Measurements from ENCODE around the gene PAK6.

Gene PAK6

GRCh38 chr15:40229316-40229715, 9.5 kb upstream of the PAK6 start:
- Histone ChIP-seq H3K9me3 (ENCODE audit: control insufficient read depth in 1 of 2, low read length in 2 of 2) (no peaks in the 10 kb centered on the region), H3K4me3 (ENCODE audit: low read depth in 1 of 2, low read length in 2 of 2) (no peak overlapping the region), H3K27me3 (ENCODE audit: control insufficient read depth in 1 of 2, insufficient read depth in 2 of 2, low read length in 2 of 2) (no peaks in the 10 kb centered on the region), H3K9ac (ENCODE audit: low read depth in 1 of 2, low read length in 2 of 2) (no peak overlapping the region), H3K4me1 (ENCODE audit: control insufficient read depth in 1 of 2, insufficient read depth in 2 of 2, low read length in 2 of 2) (no peaks in the 10 kb centered on the region), H3K36me3 (ENCODE audit: control insufficient read depth in 1 of 2, insufficient read depth in 2 of 2, low read length in 2 of 2) (no peaks in the 10 kb centered on the region), H3K27ac (ENCODE audit: low read depth, low read length) (no peak overlapping the region)

DNA sequence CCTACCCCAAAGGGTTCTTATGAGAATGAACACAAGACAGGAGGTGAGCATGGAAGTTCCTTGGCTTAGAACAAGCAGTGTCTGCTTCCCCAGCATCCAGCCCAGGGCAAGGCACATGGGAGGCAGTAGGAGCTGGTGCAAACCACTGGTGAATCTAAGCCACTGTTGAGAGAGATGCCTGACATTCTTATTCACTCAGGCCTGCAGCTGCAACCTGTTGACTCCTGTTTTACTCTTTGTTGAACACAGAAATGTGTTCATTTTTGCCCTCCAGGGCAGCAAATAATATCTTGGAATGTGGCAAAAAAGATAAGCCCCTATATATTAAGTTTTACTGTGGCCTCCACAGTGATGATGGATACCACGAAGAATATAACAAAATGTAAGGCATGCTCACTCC, 8.9 kb upstream of the PAK6 start:
- no peaks in the 10 kb centered on the region for H3K9me3 ChIP-seq (ENCODE audit: control insufficient read depth in 1 of 2, low read length in 2 of 2)
- no peaks in the 10 kb centered on the region for H3K4me1 ChIP-seq (ENCODE audit: control insufficient read depth in 1 of 2, insufficient read depth in 2 of 2, low read length in 2 of 2)
- no peak overlapping the region for H3K27ac ChIP-seq (ENCODE audit: low read depth, low read length)
- H3K36me3 ChIP-seq (ENCODE audit: control insufficient read depth in 1 of 2, insufficient read depth in 2 of 2, low read length in 2 of 2) = no peaks in the 10 kb centered on the region
- no peak overlapping the region for H3K4me3 ChIP-seq (ENCODE audit: low read depth in 1 of 2, low read length in 2 of 2)
- H3K9ac ChIP-seq (ENCODE audit: low read depth in 1 of 2, low read length in 2 of 2) = no peak overlapping the region
- no peaks in the 10 kb centered on the region for H3K27me3 ChIP-seq (ENCODE audit: control insufficient read depth in 1 of 2, insufficient read depth in 2 of 2, low read length in 2 of 2)

GRCh38 chr15:40232625-40233070, 6.2 kb upstream of the PAK6 start:
- Histone ChIP-seq H3K27me3 (ENCODE audit: control insufficient read depth in 1 of 2, insufficient read depth in 2 of 2, low read length in 2 of 2) (no peaks in the 10 kb centered on the region), H3K9me3 (ENCODE audit: control insufficient read depth in 1 of 2, low read length in 2 of 2) (no peaks in the 10 kb centered on the region), H3K27ac (ENCODE audit: low read depth, low read length) (no peak overlapping the region), H3K4me1 (ENCODE audit: control insufficient read depth in 1 of 2, insufficient read depth in 2 of 2, low read length in 2 of 2) (no peaks in the 10 kb centered on the region), H3K9ac (ENCODE audit: low read depth in 1 of 2, low read length in 2 of 2) (no peak overlapping the region), H3K36me3 (ENCODE audit: control insufficient read depth in 1 of 2, insufficient read depth in 2 of 2, low read length in 2 of 2) (no peaks in the 10 kb centered on the region), H3K4me3 (ENCODE audit: low read depth in 1 of 2, low read length in 2 of 2) (no peak overlapping the region)

DNA sequence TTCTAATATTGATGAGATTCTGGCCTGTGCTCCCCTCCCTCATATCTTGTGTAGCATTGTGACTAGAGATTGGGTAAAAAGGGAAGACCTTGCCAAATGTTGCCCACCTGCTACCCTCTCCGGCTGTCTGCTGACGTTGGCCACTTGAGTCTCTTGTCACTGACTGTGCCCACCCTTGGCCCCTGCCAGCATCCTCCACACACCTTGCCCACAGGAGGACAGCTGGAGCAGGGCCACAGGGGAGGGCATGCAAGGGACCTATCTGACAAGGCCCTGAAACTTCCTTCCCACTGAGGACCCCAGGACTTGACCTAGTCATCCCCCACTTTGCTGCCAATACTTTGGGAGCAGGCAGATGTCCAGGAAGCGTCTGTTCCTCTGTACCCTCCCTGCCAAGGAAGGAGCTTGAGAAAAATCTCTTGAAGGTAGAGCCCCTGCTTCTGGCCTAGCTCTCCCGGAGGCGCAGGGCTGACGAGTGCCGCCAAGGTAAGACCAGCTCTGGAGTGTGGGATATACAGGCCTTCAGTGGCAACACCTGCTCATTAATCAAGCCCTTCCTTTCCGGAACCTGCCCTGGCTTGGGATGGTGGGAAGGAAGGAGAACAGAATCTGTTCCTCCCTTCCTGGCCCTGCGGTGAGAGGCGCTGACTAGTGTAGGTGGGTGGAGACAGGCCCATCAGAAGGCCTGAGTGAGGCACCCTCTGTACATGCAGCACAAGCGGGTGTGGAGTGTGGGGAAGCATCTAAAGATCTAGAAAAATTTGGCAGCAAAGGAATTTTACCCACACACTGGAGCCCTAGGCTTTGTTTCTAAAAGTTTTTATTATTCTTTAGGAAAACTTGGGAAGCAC, 4.9 kb upstream of the PAK6 start:
- Histone ChIP-seq H3K4me3 (ENCODE audit: low read depth in 1 of 2, low read length in 2 of 2) (no peak overlapping the region), H3K9me3 (ENCODE audit: control insufficient read depth in 1 of 2, low read length in 2 of 2) (no peaks in the 10 kb centered on the region), H3K36me3 (ENCODE audit: control insufficient read depth in 1 of 2, insufficient read depth in 2 of 2, low read length in 2 of 2) (no peaks in the 10 kb centered on the region), H3K27ac (ENCODE audit: low read depth, low read length) (no peak overlapping the region), H3K9ac (ENCODE audit: low read depth in 1 of 2, low read length in 2 of 2) (no peak overlapping the region), H3K27me3 (ENCODE audit: control insufficient read depth in 1 of 2, insufficient read depth in 2 of 2, low read length in 2 of 2) (peaks cover 0 to 5% of the 10 kb centered on the region in 2 donors), H3K4me1 (ENCODE audit: control insufficient read depth in 1 of 2, insufficient read depth in 2 of 2, low read length in 2 of 2) (peaks cover 0 to 5% of the 10 kb centered on the region in 2 donors)

GRCh38 chr15:40234783-40235182, 4.1 kb upstream of the PAK6 start:
- Histone ChIP-seq H3K9ac (ENCODE audit: low read depth in 1 of 2, low read length in 2 of 2) (no peak overlapping the region), H3K36me3 (ENCODE audit: control insufficient read depth in 1 of 2, insufficient read depth in 2 of 2, low read length in 2 of 2) (no peaks in the 10 kb centered on the region), H3K4me3 (ENCODE audit: low read depth in 1 of 2, low read length in 2 of 2) (no peak overlapping the region), H3K9me3 (ENCODE audit: control insufficient read depth in 1 of 2, low read length in 2 of 2) (no peaks in the 10 kb centered on the region), H3K27ac (ENCODE audit: low read depth, low read length) (no peak overlapping the region), H3K27me3 (ENCODE audit: control insufficient read depth in 1 of 2, insufficient read depth in 2 of 2, low read length in 2 of 2) (peaks cover 0 to 11% of the 10 kb centered on the region in 2 donors), H3K4me1 (ENCODE audit: control insufficient read depth in 1 of 2, insufficient read depth in 2 of 2, low read length in 2 of 2) (peaks cover 0 to 6% of the 10 kb centered on the region in 2 donors)

- peaks cover 4 to 11% of the 10 kb centered on the region in 2 donors for H3K27me3 ChIP-seq (ENCODE audit: control insufficient read depth in 1 of 2, insufficient read depth in 2 of 2, low read length in 2 of 2)
- H3K9ac ChIP-seq (ENCODE audit: low read depth in 1 of 2, low read length in 2 of 2) = no peak overlapping the region
- no peak overlapping the region for H3K4me3 ChIP-seq (ENCODE audit: low read depth in 1 of 2, low read length in 2 of 2)
- peaks cover 0 to 6% of the 10 kb centered on the region in 2 donors for H3K4me1 ChIP-seq (ENCODE audit: control insufficient read depth in 1 of 2, insufficient read depth in 2 of 2, low read length in 2 of 2)
- H3K9me3 ChIP-seq (ENCODE audit: control insufficient read depth in 1 of 2, low read length in 2 of 2) = no peaks in the 10 kb centered on the region
- H3K27ac ChIP-seq (ENCODE audit: low read depth, low read length) = no peak overlapping the region
- no peaks in the 10 kb centered on the region for H3K36me3 ChIP-seq (ENCODE audit: control insufficient read depth in 1 of 2, insufficient read depth in 2 of 2, low read length in 2 of 2)
Observed at GRCh38 chr15:40235201-40235885, 3.5 kb upstream of the PAK6 start.

- no peaks in the 10 kb centered on the region for H3K36me3 ChIP-seq (ENCODE audit: control insufficient read depth in 1 of 2, insufficient read depth in 2 of 2, low read length in 2 of 2)
- H3K9ac ChIP-seq (ENCODE audit: low read depth in 1 of 2, low read length in 2 of 2) = peak overlapping the region in 1 of 2 donors; percentile 2
- peaks cover 0 to 6% of the 10 kb centered on the region in 2 donors for H3K4me1 ChIP-seq (ENCODE audit: control insufficient read depth in 1 of 2, insufficient read depth in 2 of 2, low read length in 2 of 2)
- peak overlapping the region; percentile 44 for H3K27ac ChIP-seq (ENCODE audit: low read depth, low read length)
- peaks cover 4 to 11% of the 10 kb centered on the region in 2 donors for H3K27me3 ChIP-seq (ENCODE audit: control insufficient read depth in 1 of 2, insufficient read depth in 2 of 2, low read length in 2 of 2)
- no peaks in the 10 kb centered on the region for H3K9me3 ChIP-seq (ENCODE audit: control insufficient read depth in 1 of 2, low read length in 2 of 2)
- H3K4me3 ChIP-seq (ENCODE audit: low read depth in 1 of 2, low read length in 2 of 2) = peak overlapping the region; percentile 43 to 45
Observed at GRCh38 chr15:40239404-40239692, 485 bp downstream of the PAK6 start.

DNA sequence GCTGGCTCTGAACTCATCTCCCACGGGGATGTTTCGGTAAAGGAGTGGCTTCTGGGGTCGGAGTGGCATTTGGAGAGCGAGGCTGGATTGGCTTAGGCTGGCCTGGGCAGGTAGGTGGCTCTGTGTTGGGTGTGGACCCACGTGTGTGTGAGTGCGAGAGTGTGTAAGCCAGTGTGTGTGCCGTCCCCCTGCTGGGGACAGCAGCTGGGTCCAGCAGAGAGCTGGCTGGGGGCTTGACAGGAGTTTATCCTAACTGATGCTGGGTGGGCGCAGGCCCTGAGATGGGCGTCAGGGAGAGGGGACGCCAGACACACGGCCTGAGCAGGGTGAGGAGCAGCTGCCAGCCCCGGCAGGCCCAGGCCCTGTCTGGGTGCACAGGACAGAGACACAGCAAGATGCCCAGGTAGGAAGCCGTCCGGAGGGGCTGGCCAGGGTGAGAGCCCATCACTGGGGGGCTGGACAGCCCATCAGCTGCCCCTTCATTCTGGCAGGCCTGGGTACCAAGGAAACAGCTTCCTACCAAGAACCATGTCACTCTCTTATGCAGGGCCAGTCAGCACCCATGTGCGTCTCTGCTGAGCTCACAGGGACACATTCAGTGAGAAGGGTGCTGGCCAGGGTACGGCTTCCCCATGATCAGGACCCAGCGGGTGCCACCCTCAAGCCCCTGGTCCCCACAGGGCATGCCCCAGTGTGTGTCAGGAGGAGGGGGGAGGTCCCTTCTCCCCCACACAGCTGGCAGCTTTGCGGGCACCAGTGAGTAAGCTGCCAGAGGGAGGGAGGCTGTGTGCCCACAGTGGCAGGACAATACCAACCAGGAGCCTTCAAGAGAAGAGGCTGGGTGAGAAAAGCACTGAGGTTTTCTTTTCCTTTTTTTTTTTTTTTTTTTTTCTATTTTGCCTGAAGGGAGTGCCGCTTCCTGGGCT, 1.1 kb downstream of the PAK6 start:
- Histone ChIP-seq H3K36me3 (ENCODE audit: control insufficient read depth in 1 of 2, insufficient read depth in 2 of 2, low read length in 2 of 2) (no peaks in the 10 kb centered on the region), H3K4me3 (ENCODE audit: low read depth in 1 of 2, low read length in 2 of 2) (no peak overlapping the region), H3K9me3 (ENCODE audit: control insufficient read depth in 1 of 2, low read length in 2 of 2) (no peaks in the 10 kb centered on the region), H3K27ac (ENCODE audit: low read depth, low read length) (peak overlapping the region; percentile 44), H3K4me1 (ENCODE audit: control insufficient read depth in 1 of 2, insufficient read depth in 2 of 2, low read length in 2 of 2) (peaks cover 0 to 6% of the 10 kb centered on the region in 2 donors), H3K9ac (ENCODE audit: low read depth in 1 of 2, low read length in 2 of 2) (peak overlapping the region in 1 of 2 donors; percentile 2), H3K27me3 (ENCODE audit: control insufficient read depth in 1 of 2, insufficient read depth in 2 of 2, low read length in 2 of 2) (peaks cover 4 to 11% of the 10 kb centered on the region in 2 donors)

- Histone ChIP-seq H3K36me3 (ENCODE audit: control insufficient read depth in 1 of 2, insufficient read depth in 2 of 2, low read length in 2 of 2) (no peaks in the 10 kb centered on the region), H3K27me3 (ENCODE audit: control insufficient read depth in 1 of 2, insufficient read depth in 2 of 2, low read length in 2 of 2) (peaks cover 4 to 11% of the 10 kb centered on the region in 2 donors), H3K9me3 (ENCODE audit: control insufficient read depth in 1 of 2, low read length in 2 of 2) (no peaks in the 10 kb centered on the region), H3K27ac (ENCODE audit: low read depth, low read length) (no peak overlapping the region), H3K4me1 (ENCODE audit: control insufficient read depth in 1 of 2, insufficient read depth in 2 of 2, low read length in 2 of 2) (peaks cover 0 to 6% of the 10 kb centered on the region in 2 donors), H3K4me3 (ENCODE audit: low read depth in 1 of 2, low read length in 2 of 2) (no peak overlapping the region), H3K9ac (ENCODE audit: low read depth in 1 of 2, low read length in 2 of 2) (no peak overlapping the region)
Observed at GRCh38 chr15:40240619-40241221, 1.9 kb downstream of the PAK6 start.

Measured in duodenal mucosa (tissue), 2 donors.